ENCODE data around the gene RCAN2.

RCAN2 gene

DNA sequence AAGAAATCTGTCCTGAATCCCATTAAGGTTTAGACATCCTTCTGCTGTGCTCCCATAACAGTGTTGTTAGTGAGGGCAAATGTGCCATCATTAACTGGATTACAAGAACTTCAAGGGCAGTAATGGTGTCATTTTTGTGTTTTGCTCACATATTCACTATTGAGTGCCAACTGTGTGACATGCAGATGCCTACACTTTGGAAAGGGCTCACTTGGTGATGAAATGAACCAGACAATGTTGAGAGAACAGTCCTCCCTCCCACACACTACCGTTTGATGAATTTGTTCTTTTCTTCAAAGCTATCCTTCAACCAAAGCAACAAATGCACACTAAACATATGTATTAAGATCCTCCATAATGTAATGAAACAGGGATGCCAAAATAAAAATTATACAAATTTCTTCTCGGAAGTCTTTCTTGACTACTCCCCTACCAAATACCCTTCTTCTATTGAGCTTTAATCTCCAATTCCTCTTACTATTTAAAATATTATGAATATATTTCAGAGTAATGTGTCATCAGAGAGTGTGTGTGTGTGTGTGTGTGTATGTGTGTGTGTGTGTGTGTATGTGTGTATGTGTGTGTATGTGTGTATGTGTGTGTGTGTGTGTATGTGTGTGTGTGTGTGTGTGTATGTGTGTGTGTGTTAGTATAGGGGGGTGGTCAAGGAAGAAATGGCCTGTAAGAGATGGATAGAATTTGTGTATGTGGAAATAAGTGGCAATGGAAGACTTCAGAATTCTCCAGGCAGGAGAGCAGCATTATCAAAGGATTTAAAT, 228.1 kb downstream of the RCAN2 start:
- H3K27me3 ChIP-seq (ENCODE audit: insufficient read depth, poor library complexity, severe bottlenecking), result peaks cover 2% of the 10 kb centered on the region
- DNase-seq (ENCODE audit: low read depth in 1 of 2, low spot score in 1 of 2), result no peak
- no peak overlapping the region for H3K27ac ChIP-seq (replicated peaks)
- no peak for TF ChIP-seq SPI1 (IDR thresholded peaks at IDR 0.05; ENCODE audit: borderline replicate concordance, low read depth)
- no peak overlapping the region for H3K4me3 ChIP-seq (replicated peaks; ENCODE audit: insufficient read depth, low read length)

DNA sequence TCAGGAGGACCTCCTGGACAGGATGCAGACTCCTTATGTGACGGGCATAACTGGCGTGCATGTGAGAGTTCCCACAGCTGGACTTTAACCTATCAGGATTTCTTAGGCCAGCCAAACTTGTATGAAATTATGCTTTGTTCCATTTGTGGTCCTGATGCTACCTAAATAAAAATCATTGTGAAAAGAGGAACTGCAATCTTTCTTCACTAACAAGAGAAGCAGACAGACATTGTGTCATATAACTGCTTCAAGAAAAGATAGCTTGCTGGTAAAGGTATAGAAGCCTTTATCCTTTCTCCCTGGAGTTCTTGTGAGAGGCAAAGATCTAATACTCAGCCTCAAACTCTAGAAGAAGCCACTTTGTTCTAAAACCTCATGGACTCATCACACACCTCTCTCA, 233.0 kb downstream of the RCAN2 start:
- TF ChIP-seq CTCF (IDR thresholded peaks at IDR 0.05; ENCODE audit: insufficient read depth, low read length) (no peak), SPI1 (IDR thresholded peaks at IDR 0.05; ENCODE audit: borderline replicate concordance, low read depth) (peak; percentile 71)
- Histone ChIP-seq H3K27ac (replicated peaks) (no peak overlapping the region), H3K4me3 (replicated peaks; ENCODE audit: insufficient read depth, low read length) (no peak overlapping the region), H3K27me3 (ENCODE audit: insufficient read depth, poor library complexity, severe bottlenecking) (no peaks in the 10 kb centered on the region)
- DNase-seq (ENCODE audit: low read depth in 1 of 2, low spot score in 1 of 2), result no peak

DNA sequence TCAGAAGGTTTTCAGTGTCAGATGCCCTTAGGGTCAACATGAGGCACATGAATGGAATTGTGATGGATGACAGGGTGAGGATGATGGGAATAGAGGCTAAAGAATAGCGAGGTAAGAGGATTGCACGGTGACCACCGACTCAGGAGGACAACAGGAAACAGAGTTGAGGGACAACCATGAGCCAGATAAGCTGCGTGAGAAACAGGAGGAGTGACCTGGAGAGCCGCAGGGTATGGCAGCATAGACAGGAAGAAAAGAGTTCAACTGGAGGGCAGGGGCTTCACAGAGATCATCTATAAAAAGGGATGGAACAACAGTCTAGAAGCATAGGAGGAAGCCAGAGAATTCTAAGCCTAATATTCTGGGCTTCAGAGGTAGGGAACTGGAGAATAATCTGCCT, 235.7 kb downstream of the RCAN2 start:
- Histone ChIP-seq H3K27me3 (ENCODE audit: insufficient read depth, poor library complexity, severe bottlenecking) (no peaks in the 10 kb centered on the region), H3K4me3 (replicated peaks; ENCODE audit: insufficient read depth, low read length) (no peak overlapping the region), H3K27ac (replicated peaks) (no peak overlapping the region)
- no peak for DNase-seq (ENCODE audit: low read depth in 1 of 2, low spot score in 1 of 2)
- TF ChIP-seq REST (IDR thresholded peaks at IDR 0.05; ENCODE audit: insufficient replicate concordance, low read depth) (no peak), SPI1 (IDR thresholded peaks at IDR 0.05; ENCODE audit: borderline replicate concordance, low read depth) (no peak), POLR2AphosphoS5 (IDR thresholded peaks at IDR 0.05; ENCODE audit: low read depth) (no peak), GABPA (IDR thresholded peaks at IDR 0.05; ENCODE audit: low read depth) (no peak), CTCF (IDR thresholded peaks at IDR 0.05; ENCODE audit: insufficient read depth, low read length) (no peak)

GRCh38 chr6:46254946-46255345, 236.3 kb downstream of the RCAN2 start:
- DNase-seq (ENCODE audit: low read depth in 1 of 2, low spot score in 1 of 2), result no peak
- H3K27ac ChIP-seq (replicated peaks), result no peak overlapping the region
- TF ChIP-seq GABPA (IDR thresholded peaks at IDR 0.05; ENCODE audit: low read depth) (no peak), SPI1 (IDR thresholded peaks at IDR 0.05; ENCODE audit: borderline replicate concordance, low read depth) (no peak), REST (IDR thresholded peaks at IDR 0.05; ENCODE audit: insufficient replicate concordance, low read depth) (no peak), CTCF (IDR thresholded peaks at IDR 0.05; ENCODE audit: insufficient read depth, low read length) (no peak), POLR2AphosphoS5 (IDR thresholded peaks at IDR 0.05; ENCODE audit: low read depth) (no peak)
- H3K27me3 ChIP-seq (ENCODE audit: insufficient read depth, poor library complexity, severe bottlenecking), result no peaks in the 10 kb centered on the region
- H3K4me3 ChIP-seq (replicated peaks; ENCODE audit: insufficient read depth, low read length), result no peak overlapping the region

Measured in HL-60 (cell line).